Upper lobe of left lung (tissue), 6 donors: ENCODE measurements around the gene CAV3. TPM values are rescaled to one million over a fixed set of nuclear protein-coding genes. Genes with fewer than 3 reads are reported as not detected.
A peak's percentile ranks its signal among the peaks of the same experiment; 100 is the strongest.

Experiments used
- ATAC-seq, 2 donors: fragments of 200-7000 bp; cut with Tn5 transposase; one replicate each; pipeline ENCODE4 v1.9.1; 2022; ENCODE audit warnings: mild to moderate bottlenecking in 2 of 2, moderate library complexity in 2 of 2; ENCODE audit not compliant: low FRiP score in 2 of 2
- DNase-seq, 2 donors: peaks; one replicate each; pipeline ENCODE4 v3.0.0-alpha.2; 2019 to 2020
- H3K27ac ChIP-seq, 4 donors: fragments of 200-600 bp; sonication (generic); one replicate each; pipeline ENCODE4 v1.5.1; 2016 to 2019
- H3K27me3 ChIP-seq, 4 donors: fragments of 200-600 bp; sonication (generic); one replicate each; pipeline ENCODE4 v1.5.1; 2017 to 2019
- H3K36me3 ChIP-seq, 4 donors: fragments of 200-600 bp; sonication (generic); one replicate each; pipeline ENCODE4 v1.5.1; 2016 to 2019
- H3K4me1 ChIP-seq, 4 donors: fragments of 200-600 bp; sonication (generic); one replicate each; pipeline ENCODE4 v1.5.1; 2018 to 2019
- H3K4me3 ChIP-seq, 4 donors: fragments of 200-600 bp; sonication (generic); one replicate each; pipeline ENCODE4 v1.5.1; 2017 to 2019; ENCODE audit warnings: mild to moderate bottlenecking in 2 of 4, moderate library complexity in 1 of 4
- H3K9me3 ChIP-seq, 4 donors: fragments of 200-600 bp; sonication (generic); one replicate each; pipeline ENCODE4 v1.5.1; 2018 to 2019
- CTCF ChIP-seq, 6 experiments: fragments of 450-650 bp in 4 of 6; fragments of 200-600 bp in 2 of 6; sonication (generic) in 2 of 6; IDR thresholded peaks; one replicate each; pipeline ENCODE4 v1.5.1; 2016 to 2019; ENCODE audit warnings: antibody characterized with exemption in 6 of 6
- EP300 ChIP-seq, 4 donors: sonication (generic); formaldehyde crosslinking; IDR thresholded peaks; one replicate each; pipeline ENCODE4 v1.5.1; 2017; ENCODE audit warnings: antibody characterized with exemption in 4 of 4, control low read depth in 2 of 4
- POLR2A ChIP-seq, 4 donors: fragments of 450-650 bp; IDR thresholded peaks; one replicate each; pipeline ENCODE4 v1.5.1; 2016 to 2017; ENCODE audit warnings: antibody characterized with exemption in 4 of 4, mild to moderate bottlenecking in 2 of 4
- POLR2AphosphoS5 ChIP-seq, 2 donors: sonication (generic); formaldehyde crosslinking; IDR thresholded peaks; one replicate each; pipeline ENCODE4 v1.5.1; 2017; ENCODE audit warnings: antibody characterized with exemption in 2 of 2
- whole genome bisulfite sequencing, 2 donors: methylation state at CpG; one replicate each; pipeline ENCODE4 v1.1.5; 2017 to 2018; 5-methylcytosine and 5-hydroxymethylcytosine counted together
- total RNA-seq, 6 donors: library from RNA; depleted of rRNA in 4 of 6; stranded (reverse); fragments of >200 nt in 4 of 6; gene quantifications; one replicate each; pipeline versions ENCODE4 v1.1.0 to v1.2.1, GENCODE V29; 2016 to 2021
- donor health status: DM: no; HTN: no; CAD: no; lungs with moderate emphysema.
- donor health status: DM: no; HTN: yes; CAD: no; lungs with severe emphysema.

Gene CAV3
- total RNA-seq, 6 donors from 2014 or later: 0.17 to 1.1 (median 0.73) TPM; not detected in 2

DNA sequence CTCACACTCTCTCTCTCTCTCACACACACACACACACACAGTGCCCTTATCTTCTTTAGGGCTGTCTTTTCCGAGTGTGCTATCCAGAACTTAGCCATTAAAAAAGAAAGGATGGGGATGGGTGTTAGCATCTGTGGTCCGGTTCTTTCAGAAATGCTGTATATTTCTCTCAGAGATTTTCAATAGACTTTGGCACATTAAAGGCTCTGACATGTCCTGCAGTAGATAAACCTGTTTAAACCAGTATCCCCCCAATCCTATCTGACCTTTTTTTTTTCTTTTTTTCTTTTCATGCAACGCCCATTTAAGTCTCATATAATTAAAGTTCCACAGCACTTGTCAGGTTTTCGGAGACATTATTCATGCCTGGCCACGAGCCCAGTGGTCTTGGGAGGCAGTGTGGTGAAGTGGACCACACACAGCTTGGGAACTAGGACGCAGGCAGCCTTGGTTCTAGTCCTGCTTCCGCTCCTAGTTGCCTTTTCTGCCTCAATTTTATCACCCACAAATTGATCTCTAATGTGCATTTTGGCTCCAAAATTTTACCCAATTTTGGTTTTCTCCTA is 13.3 kb downstream of the CAV3 start:
- H3K9me3 ChIP-seq: no peaks in the 10 kb centered on the region
- TF ChIP-seq EP300 (IDR thresholded peaks at IDR 0.05) (no peak), CTCF (IDR thresholded peaks at IDR 0.05) (no peak), POLR2AphosphoS5 (IDR thresholded peaks at IDR 0.05) (no peak), POLR2A (IDR thresholded peaks at IDR 0.05) (no peak)
- no peak overlapping the region for H3K4me3 ChIP-seq
- H3K27ac ChIP-seq: no peak overlapping the region
- WGBS, 2 donors: 66 to 71% methylated on average over 7 of the region's 7 CpGs
- DNase-seq (no peak), ATAC-seq (no peak)
- H3K4me1 ChIP-seq: no peaks in the 10 kb centered on the region
- H3K27me3 ChIP-seq: no peaks in the 10 kb centered on the region
- no peaks in the 10 kb centered on the region for H3K36me3 ChIP-seq

DNA sequence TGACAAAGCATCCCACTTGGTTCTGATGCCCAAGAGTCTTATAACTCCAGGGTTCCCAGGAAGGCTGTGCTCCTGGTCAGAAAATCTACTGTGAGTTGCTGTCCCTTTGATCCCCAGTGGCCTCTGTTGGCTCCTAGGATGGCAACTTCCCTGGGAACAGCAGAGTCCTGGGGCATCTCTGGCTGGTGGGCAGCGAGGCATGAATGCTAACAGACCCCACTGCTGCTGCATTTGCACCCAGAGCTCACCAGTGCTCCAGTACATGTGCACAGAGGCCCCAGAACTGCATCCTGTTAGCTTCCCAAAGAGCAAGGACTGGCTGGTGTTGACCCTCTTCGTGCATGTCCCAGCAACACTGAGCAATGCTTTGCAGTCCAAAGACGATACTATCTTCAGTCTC is 15.7 kb downstream of the CAV3 start:
- Histone ChIP-seq H3K36me3 (no peaks in the 10 kb centered on the region), H3K27ac (no peak overlapping the region), H3K9me3 (no peaks in the 10 kb centered on the region), H3K27me3 (no peaks in the 10 kb centered on the region), H3K4me3 (no peak overlapping the region), H3K4me1 (no peaks in the 10 kb centered on the region)
- no peak for TF ChIP-seq EP300 (IDR thresholded peaks at IDR 0.05)
- no peak for TF ChIP-seq POLR2A (IDR thresholded peaks at IDR 0.05)
- no peak for TF ChIP-seq POLR2AphosphoS5 (IDR thresholded peaks at IDR 0.05)
- TF ChIP-seq CTCF (IDR thresholded peaks at IDR 0.05): no peak
- 84 to 85% methylated on average over 3 of the region's 3 CpGs for WGBS, 2 donors
- no peak for DNase-seq
- no peak for ATAC-seq

GRCh38 chr3:8752832-8753231 is 19.2 kb downstream of the CAV3 start:
- no peaks in the 10 kb centered on the region for H3K36me3 ChIP-seq
- H3K4me3 ChIP-seq: no peak overlapping the region
- H3K9me3 ChIP-seq: no peaks in the 10 kb centered on the region
- TF ChIP-seq POLR2A (IDR thresholded peaks at IDR 0.05) (no peak), CTCF (IDR thresholded peaks at IDR 0.05) (no peak), POLR2AphosphoS5 (IDR thresholded peaks at IDR 0.05) (no peak), EP300 (IDR thresholded peaks at IDR 0.05) (no peak)
- ATAC-seq (no peak), DNase-seq (no peak)
- no peaks in the 10 kb centered on the region for H3K27me3 ChIP-seq
- WGBS, 2 donors: 84% methylated on average over 14 of the region's 14 CpGs
- no peak overlapping the region for H3K27ac ChIP-seq
- H3K4me1 ChIP-seq: no peaks in the 10 kb centered on the region

GRCh38 chr3:8755097-8755496 is 21.5 kb downstream of the CAV3 start:
- TF ChIP-seq EP300 (IDR thresholded peaks at IDR 0.05) (no peak), POLR2AphosphoS5 (IDR thresholded peaks at IDR 0.05) (no peak), CTCF (IDR thresholded peaks at IDR 0.05) (no peak), POLR2A (IDR thresholded peaks at IDR 0.05) (no peak)
- Histone ChIP-seq H3K27me3 (no peaks in the 10 kb centered on the region), H3K27ac (no peak overlapping the region), H3K4me1 (no peaks in the 10 kb centered on the region), H3K4me3 (no peak overlapping the region), H3K9me3 (no peaks in the 10 kb centered on the region), H3K36me3 (no peaks in the 10 kb centered on the region)
- no peak for ATAC-seq
- WGBS, 2 donors: 60 to 73% methylated on average over 3 of the region's 3 CpGs
- DNase-seq: no peak

- 71 to 74% methylated on average over 6 of the region's 6 CpGs for WGBS, 2 donors
- no peaks in the 10 kb centered on the region for H3K9me3 ChIP-seq
- ATAC-seq: no peak
- no peak overlapping the region for H3K4me3 ChIP-seq
- DNase-seq: peak in 1 of 2 donors; percentile 2
- H3K4me1 ChIP-seq: no peaks in the 10 kb centered on the region
- no peaks in the 10 kb centered on the region for H3K27me3 ChIP-seq
- no peak overlapping the region for H3K27ac ChIP-seq
- TF ChIP-seq CTCF (IDR thresholded peaks at IDR 0.05): no peak
- no peak for TF ChIP-seq POLR2A (IDR thresholded peaks at IDR 0.05)
- no peak for TF ChIP-seq EP300 (IDR thresholded peaks at IDR 0.05)
- no peak for TF ChIP-seq POLR2AphosphoS5 (IDR thresholded peaks at IDR 0.05)
- H3K36me3 ChIP-seq: no peaks in the 10 kb centered on the region
These were observed 22.1 kb downstream of the CAV3 start for GRCh38 chr3:8755564-8756237.
